ENCODE measurements around the gene OR1D5.
"Not testable (repeated sequence)": the region's sequence is repeated elsewhere in the genome, so short reads cannot be mapped to it uniquely, and the experiment has no call there.

OR1D5 gene

GRCh38 chr17:3063507-3063906, at the start of gene OR1D5:
Gene OR1D5, minus strand, starts transcription at chr17:3063607. Its CDS starts 0 bp downstream, at chr17:3063607.
- DNase-seq (ENCODE audit: low spot score); in situ Hi-C loops (cut with MboI; ENCODE audit: low sequenced_read_pairs, unreplicated experiment): not testable (repeated sequence)

GRCh38 chr17:3104322-3104721, 40.9 kb upstream of the OR1D5 start, which contains the start of gene OR1D2:
Gene OR1D2, minus strand, starts transcription at chr17:3104422. Its CDS starts 11,426 bp downstream, at chr17:3092996.
- DNase-seq (ENCODE audit: low spot score) = no peak
- in situ Hi-C loops (cut with MboI; ENCODE audit: low sequenced_read_pairs, unreplicated experiment) = no loop called here
- no peak for TF ChIP-seq CTCF (IDR thresholded peaks at IDR 0.05; ENCODE audit: borderline replicate concordance, control extremely low read depth, extremely low read depth, insufficient read depth, missing control alignments)

- DNase-seq (ENCODE audit: low spot score); in situ Hi-C loops (cut with MboI; ENCODE audit: low sequenced_read_pairs, unreplicated experiment): not testable (repeated sequence)
These were observed 10.4 kb upstream of the OR1D5 start for GRCh38 chr17:3073850-3074249.

- in situ Hi-C loops (cut with MboI; ENCODE audit: low sequenced_read_pairs, unreplicated experiment); DNase-seq (ENCODE audit: low spot score): not testable (repeated sequence)
These were observed 1.8 kb upstream of the OR1D5 start for GRCh38 chr17:3065192-3065591.

GRCh38 chr17:3062824-3063377, 506 bp downstream of the OR1D5 start:
- in situ Hi-C loops (cut with MboI; ENCODE audit: low sequenced_read_pairs, unreplicated experiment); DNase-seq (ENCODE audit: low spot score): not testable (repeated sequence)

GRCh38 chr17:3054868-3055267, 8.5 kb downstream of the OR1D5 start:
- DNase-seq (ENCODE audit: low spot score); in situ Hi-C loops (cut with MboI; ENCODE audit: low sequenced_read_pairs, unreplicated experiment): not testable (repeated sequence)

GRCh38 chr17:3049705-3050295, 13.6 kb downstream of the OR1D5 start:
- in situ Hi-C loops (cut with MboI; ENCODE audit: low sequenced_read_pairs, unreplicated experiment) = loop anchor here (25.0 kb wide), 1 partner anchor 588 kb away; the partner anchor contains the start of genes CTNS and SHPK
- no peak for DNase-seq (ENCODE audit: low spot score)
- no peak for TF ChIP-seq CTCF (IDR thresholded peaks at IDR 0.05; ENCODE audit: borderline replicate concordance, control extremely low read depth, extremely low read depth, insufficient read depth, missing control alignments)

GRCh38 chr17:3048727-3049471, 14.5 kb downstream of the OR1D5 start:
- in situ Hi-C loops (cut with MboI; ENCODE audit: low sequenced_read_pairs, unreplicated experiment) = loop anchor here (25.0 kb wide), 1 partner anchor 588 kb away; the partner anchor contains the start of genes CTNS and SHPK
- peak; percentile 84 for DNase-seq (ENCODE audit: low spot score)

More at GRCh38 chr17:3048727-3049471, 14.5 kb downstream of the OR1D5 start:
- TF ChIP-seq CTCF (IDR thresholded peaks at IDR 0.05; ENCODE audit: borderline replicate concordance, control extremely low read depth, extremely low read depth, insufficient read depth, missing control alignments) = peak; percentile 61

Data from GM13976 (cell line).